Loucy (cell line): ENCODE data around the gene SPP1.

Source experiments
- H2AFZ ChIP-seq: fragments of 200-600 bp; sonication (generic); 2 replicates; pipeline ENCODE4 v1.6.0; 2016; ENCODE audit warnings: antibody characterized with exemption, mild to moderate bottlenecking, low read length, moderate library complexity
- H3F3A ChIP-seq: fragments of 200-600 bp; 2 replicates; pipeline ENCODE4 v1.6.0; 2016; ENCODE audit warnings: antibody characterized with exemption, low read depth, mild to moderate bottlenecking
- H3K27me3 ChIP-seq: fragments of 200-600 bp; sonication (generic); 2 replicates; pipeline ENCODE4 v1.6.1; 2014; ENCODE audit warnings: low read length, mild to moderate bottlenecking; ENCODE audit not compliant: insufficient read depth, poor library complexity, severe bottlenecking
- H3K36me3 ChIP-seq: fragments of 200-600 bp; sonication (generic); 2 replicates; pipeline ENCODE4 v1.6.1; 2016; ENCODE audit warnings: low read length; ENCODE audit not compliant: insufficient read depth
- H3K4me1 ChIP-seq: fragments of 200-600 bp; sonication (generic); 2 replicates; pipeline ENCODE4 v1.5.1; 2014; ENCODE audit warnings: low read length, mild to moderate bottlenecking; ENCODE audit not compliant: insufficient read depth, poor library complexity, severe bottlenecking
- H3K4me2 ChIP-seq: fragments of 200-600 bp; sonication (generic); 2 replicates; pipeline ENCODE4 v1.6.0; 2014; ENCODE audit warnings: antibody characterized with exemption, low read length, low read depth, mild to moderate bottlenecking; ENCODE audit not compliant: poor library complexity, severe bottlenecking
- H3K4me3 ChIP-seq: fragments of 200-600 bp; sonication (generic); 2 replicates; pipeline ENCODE4 v1.5.1; 2014; ENCODE audit warnings: low read length, mild to moderate bottlenecking, mixed read lengths; ENCODE audit not compliant: poor library complexity, severe bottlenecking
- H3K79me2 ChIP-seq: fragments of 200-600 bp; sonication (generic); 2 replicates; pipeline ENCODE4 v1.6.1; 2014; ENCODE audit warnings: low read length; ENCODE audit not compliant: insufficient read depth
- H3K9ac ChIP-seq: fragments of 200-600 bp; sonication (generic); 2 replicates; pipeline ENCODE4 v1.6.0; 2014; ENCODE audit warnings: mild to moderate bottlenecking, low read depth, low read length, moderate library complexity; ENCODE audit not compliant: poor library complexity, severe bottlenecking
- H3K9me2 ChIP-seq: fragments of 200-600 bp; sonication (generic); replicated peaks from 2 replicates; pipeline ENCODE4 v1.6.1; 2016; ENCODE audit warnings: low read depth, low read length, mixed read lengths
- H3K9me3 ChIP-seq: fragments of 200-600 bp; sonication (generic); 2 replicates; pipeline ENCODE4 v1.6.1; 2014; ENCODE audit warnings: mild to moderate bottlenecking, antibody characterized with exemption, low read length, low read depth; ENCODE audit not compliant: insufficient read depth
- H4K20me1 ChIP-seq: fragments of 200-600 bp; sonication (generic); 2 replicates; pipeline ENCODE4 v1.6.0; 2014; ENCODE audit warnings: antibody characterized with exemption, low read length, mild to moderate bottlenecking; ENCODE audit not compliant: insufficient read depth, poor library complexity, severe bottlenecking
- EZH2phosphoT487 ChIP-seq: fragments of 200-600 bp; IDR thresholded peaks from 2 replicates; pipeline ENCODE4 v1.6.1; 2018; ENCODE audit warnings: antibody characterized with exemption, mild to moderate bottlenecking, moderate library complexity, borderline replicate concordance
- TF ChIP-seq, protein P1 (sequence below): fragments of 200-600 bp; sonication (generic); conservative IDR thresholded peaks from 2 replicates; pipeline ENCODE4 v1.5.1; 2014; ENCODE audit warnings: mild to moderate bottlenecking, antibody characterized with exemption, low read length

The SPP1 gene

DNA sequence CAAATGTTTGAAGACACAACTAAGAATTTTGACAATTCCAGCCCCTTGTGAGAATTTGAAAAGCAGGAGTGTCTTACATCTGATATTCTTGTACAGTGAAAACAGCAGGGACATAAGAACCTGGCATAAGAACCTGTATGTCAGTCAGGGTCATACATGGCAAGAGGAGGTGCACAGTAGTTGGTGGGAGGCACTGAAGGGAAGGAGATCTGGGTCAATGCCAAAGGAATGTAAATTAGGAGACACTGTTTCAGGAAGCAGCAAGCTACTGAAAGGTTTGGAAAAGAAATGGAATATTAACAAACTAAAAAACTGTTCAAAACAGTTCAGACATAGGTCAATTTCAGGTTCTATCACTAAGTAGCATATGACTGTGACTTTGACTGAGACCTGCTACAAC lies 25.0 kb upstream of the SPP1 start:
- Histone ChIP-seq H2AFZ (no peak overlapping the region), H3K4me1 (peaks cover 6% of the 10 kb centered on the region), H3K27me3 (no peaks in the 10 kb centered on the region), H3F3A (no peaks in the 10 kb centered on the region), H3K4me2 (no peak overlapping the region), H3K4me3 (no peak overlapping the region), H3K9ac (no peak overlapping the region), H4K20me1 (no peaks in the 10 kb centered on the region), H3K9me3 (no peaks in the 10 kb centered on the region), H3K79me2 (no peaks in the 10 kb centered on the region), H3K36me3 (no peaks in the 10 kb centered on the region), H3K9me2 (no peaks in the 10 kb centered on the region)
- no peak for TF ChIP-seq EZH2phosphoT487
- TF ChIP-seq, protein P1, sequence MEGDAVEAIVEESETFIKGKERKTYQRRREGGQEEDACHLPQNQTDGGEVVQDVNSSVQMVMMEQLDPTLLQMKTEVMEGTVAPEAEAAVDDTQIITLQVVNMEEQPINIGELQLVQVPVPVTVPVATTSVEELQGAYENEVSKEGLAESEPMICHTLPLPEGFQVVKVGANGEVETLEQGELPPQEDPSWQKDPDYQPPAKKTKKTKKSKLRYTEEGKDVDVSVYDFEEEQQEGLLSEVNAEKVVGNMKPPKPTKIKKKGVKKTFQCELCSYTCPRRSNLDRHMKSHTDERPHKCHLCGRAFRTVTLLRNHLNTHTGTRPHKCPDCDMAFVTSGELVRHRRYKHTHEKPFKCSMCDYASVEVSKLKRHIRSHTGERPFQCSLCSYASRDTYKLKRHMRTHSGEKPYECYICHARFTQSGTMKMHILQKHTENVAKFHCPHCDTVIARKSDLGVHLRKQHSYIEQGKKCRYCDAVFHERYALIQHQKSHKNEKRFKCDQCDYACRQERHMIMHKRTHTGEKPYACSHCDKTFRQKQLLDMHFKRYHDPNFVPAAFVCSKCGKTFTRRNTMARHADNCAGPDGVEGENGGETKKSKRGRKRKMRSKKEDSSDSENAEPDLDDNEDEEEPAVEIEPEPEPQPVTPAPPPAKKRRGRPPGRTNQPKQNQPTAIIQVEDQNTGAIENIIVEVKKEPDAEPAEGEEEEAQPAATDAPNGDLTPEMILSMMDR, result no peak

DNA sequence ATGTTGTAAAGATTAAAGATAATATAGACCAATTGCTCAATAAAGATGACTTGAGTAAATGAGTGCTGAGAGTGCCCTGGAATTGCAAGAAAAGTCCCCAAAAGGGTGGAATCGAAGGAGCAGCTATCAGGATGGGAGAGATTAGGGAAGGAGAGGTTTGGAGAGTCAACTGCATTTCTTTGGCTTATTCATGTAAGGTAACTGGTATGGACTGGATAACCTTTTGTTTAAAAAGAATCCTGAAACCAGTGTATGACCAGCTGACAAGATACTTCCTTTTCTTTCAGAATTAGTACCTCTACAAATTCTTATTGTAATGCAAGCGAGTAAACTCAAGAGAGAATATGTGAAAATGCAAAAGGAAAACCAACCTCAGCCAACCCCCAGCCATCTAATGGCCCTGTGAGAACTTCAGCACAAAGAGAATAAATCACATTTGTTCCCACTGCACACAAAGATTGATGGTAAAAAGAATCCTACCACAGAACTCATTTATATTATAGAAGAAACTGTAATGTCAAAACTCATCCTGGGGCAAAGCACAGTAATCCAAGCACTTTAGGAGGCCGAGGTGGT lies 24.5 kb upstream of the SPP1 start:
- no peaks in the 10 kb centered on the region for H3K36me3 ChIP-seq
- no peak overlapping the region for H3K4me2 ChIP-seq
- no peaks in the 10 kb centered on the region for H3K9me2 ChIP-seq
- H3K27me3 ChIP-seq, result no peaks in the 10 kb centered on the region
- H3K79me2 ChIP-seq, result no peaks in the 10 kb centered on the region
- H3K9ac ChIP-seq, result no peak overlapping the region
- peaks cover 6% of the 10 kb centered on the region for H3K4me1 ChIP-seq
- H2AFZ ChIP-seq, result no peak overlapping the region
- no peak for TF ChIP-seq EZH2phosphoT487
- TF ChIP-seq, protein P1, result no peak
- H3F3A ChIP-seq, result no peaks in the 10 kb centered on the region
- no peak overlapping the region for H3K4me3 ChIP-seq
- H3K9me3 ChIP-seq, result no peaks in the 10 kb centered on the region
- H4K20me1 ChIP-seq, result no peaks in the 10 kb centered on the region

DNA sequence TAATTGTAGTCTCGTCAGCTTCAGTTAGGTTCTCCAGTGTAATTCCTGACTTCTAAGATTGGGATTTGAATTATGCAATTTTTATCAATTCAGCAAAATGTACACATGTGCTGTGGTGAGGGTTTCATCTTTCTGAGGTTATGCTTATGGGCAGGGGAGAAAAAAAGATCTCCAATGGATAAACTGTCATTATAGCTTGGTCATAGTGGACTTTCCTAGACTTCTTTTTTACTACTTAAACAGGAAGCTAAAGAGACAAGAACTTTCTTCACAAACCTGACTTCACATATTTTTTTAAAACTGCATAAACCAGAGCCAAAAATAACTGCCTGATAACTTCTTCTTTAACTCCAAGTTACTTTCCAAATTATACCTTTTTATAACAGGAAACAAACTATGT lies 21.7 kb upstream of the SPP1 start:
- TF ChIP-seq EZH2phosphoT487, result no peak
- TF ChIP-seq, protein P1, result no peak
- Histone ChIP-seq H3K4me1 (peaks cover 6% of the 10 kb centered on the region), H2AFZ (no peak overlapping the region), H3K4me2 (no peak overlapping the region), H3K27me3 (no peaks in the 10 kb centered on the region), H3K4me3 (no peak overlapping the region), H3F3A (no peaks in the 10 kb centered on the region), H3K9me3 (no peaks in the 10 kb centered on the region), H3K9me2 (no peaks in the 10 kb centered on the region), H4K20me1 (no peaks in the 10 kb centered on the region), H3K79me2 (no peaks in the 10 kb centered on the region), H3K9ac (no peak overlapping the region), H3K36me3 (no peaks in the 10 kb centered on the region)
